Uterus (tissue), 4 donors: ENCODE results near the gene CIAO1. TPM values are rescaled to one million over a fixed set of nuclear protein-coding genes. Genes with fewer than 3 reads are reported as not detected.

Source experiments
- DNase-seq, 2 donors: peaks; one replicate each; pipeline ENCODE4 v3.0.0-alpha.2; 2019 to 2020
- H3K27ac ChIP-seq, 2 donors: fragments of 200-600 bp; sonication (generic); 1 replicate in 1 of 2; 2 replicates in 1 of 2; pipeline ENCODE4 v1.5.1; 2016 to 2018
- H3K27me3 ChIP-seq, 2 donors: fragments of 200-600 bp; sonication (generic); one replicate each; pipeline ENCODE4 v1.5.1; 2018 to 2019; ENCODE audit warnings: control low read depth in 1 of 2
- H3K36me3 ChIP-seq, 2 donors: fragments of 200-600 bp; sonication (generic); one replicate each; pipeline ENCODE4 v1.5.1; 2019; ENCODE audit warnings: control low read depth in 1 of 2
- H3K4me1 ChIP-seq, 2 donors: fragments of 200-600 bp; sonication (generic); one replicate each; pipeline ENCODE4 v1.5.1; 2018 to 2019; ENCODE audit warnings: control low read depth in 1 of 2
- H3K4me3 ChIP-seq, 2 donors: fragments of 200-600 bp; sonication (generic); 1 replicate in 1 of 2; 2 replicates in 1 of 2; pipeline ENCODE4 v1.5.1; 2018 to 2019; ENCODE audit warnings: mild to moderate bottlenecking in 1 of 2
- H3K9me3 ChIP-seq, 2 donors: fragments of 200-600 bp; sonication (generic); one replicate each; pipeline ENCODE4 v1.5.1; 2019; ENCODE audit warnings: control low read depth in 1 of 2
- POLR2A ChIP-seq, 2 donors: fragments of 450-650 bp; IDR thresholded peaks; one replicate each; pipeline ENCODE4 v1.6.1; 2016; ENCODE audit warnings: antibody characterized with exemption in 2 of 2, mild to moderate bottlenecking in 1 of 2, moderate library complexity in 1 of 2
- intact Hi-C: fragments of 100-400 bp; cut with DNase I; formaldehyde crosslinking; loops from one replicate; pipeline ENCODE4 v1.15.1; 2023; ENCODE audit warnings: low total_unique reads
- total RNA-seq, 4 donors: library from RNA; depleted of rRNA in 3 of 4; stranded (reverse); fragments of >200 nt in 3 of 4; gene quantifications; one replicate each; pipeline versions ENCODE4 v1.1.0 to v1.2.4, GENCODE V29; 2014 to 2023
- TF ChIP-seq, protein P1 (sequence below), 4 experiments: fragments of 200-600 bp in 2 of 4; fragments of 450-650 bp in 2 of 4; sonication (generic) in 2 of 4; IDR thresholded peaks; one replicate each; pipeline ENCODE4 v1.5.1; 2016 to 2019; ENCODE audit warnings: antibody characterized with exemption in 4 of 4, mild to moderate bottlenecking in 2 of 4, moderate library complexity in 1 of 4
- donor health status: DM: yes; HTN: yes; CAD: no.

CIAO1 gene
- total RNA-seq, 4 donors from 2014 or later = 60.1 to 113 (median 89.3) TPM

DNA sequence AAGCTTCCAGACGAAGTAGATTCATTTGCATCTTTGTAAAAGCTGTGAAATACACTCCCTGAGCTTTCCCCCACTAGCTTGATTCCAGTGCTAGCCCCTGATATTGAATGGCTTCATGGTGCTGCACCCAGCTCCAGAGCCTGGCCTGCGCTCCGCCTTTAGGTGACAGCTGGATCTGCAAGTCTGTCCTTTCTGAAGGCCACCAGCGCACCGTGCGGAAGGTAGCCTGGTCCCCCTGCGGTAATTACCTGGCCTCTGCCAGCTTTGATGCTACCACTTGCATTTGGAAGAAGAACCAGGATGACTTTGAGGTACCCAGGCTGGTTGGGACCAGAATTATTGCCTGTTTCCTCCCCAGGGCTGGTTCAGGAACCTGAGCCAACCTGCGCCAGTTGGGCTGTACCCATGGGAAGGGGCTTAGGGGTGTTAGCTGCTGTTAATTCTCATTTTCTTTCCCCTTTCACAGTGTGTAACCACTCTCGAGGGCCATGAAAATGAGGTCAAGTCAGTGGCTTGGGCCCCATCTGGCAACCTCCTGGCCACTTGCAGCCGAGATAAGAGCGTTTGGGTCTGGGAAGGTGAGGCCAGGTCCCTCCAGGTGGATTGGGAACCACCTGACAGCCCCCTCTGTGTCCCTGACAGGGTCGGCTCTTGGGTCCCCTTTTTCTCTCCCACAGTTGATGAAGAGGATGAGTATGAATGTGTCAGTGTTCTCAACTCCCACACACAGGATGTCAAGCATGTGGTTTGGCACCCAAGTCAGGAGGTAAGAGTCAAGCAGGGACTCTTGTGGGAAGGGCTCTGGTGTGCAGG, 1.3 kb downstream of the CIAO1 start:
- no peak for TF ChIP-seq POLR2A (IDR thresholded peaks at IDR 0.05)
- TF ChIP-seq, protein P1, sequence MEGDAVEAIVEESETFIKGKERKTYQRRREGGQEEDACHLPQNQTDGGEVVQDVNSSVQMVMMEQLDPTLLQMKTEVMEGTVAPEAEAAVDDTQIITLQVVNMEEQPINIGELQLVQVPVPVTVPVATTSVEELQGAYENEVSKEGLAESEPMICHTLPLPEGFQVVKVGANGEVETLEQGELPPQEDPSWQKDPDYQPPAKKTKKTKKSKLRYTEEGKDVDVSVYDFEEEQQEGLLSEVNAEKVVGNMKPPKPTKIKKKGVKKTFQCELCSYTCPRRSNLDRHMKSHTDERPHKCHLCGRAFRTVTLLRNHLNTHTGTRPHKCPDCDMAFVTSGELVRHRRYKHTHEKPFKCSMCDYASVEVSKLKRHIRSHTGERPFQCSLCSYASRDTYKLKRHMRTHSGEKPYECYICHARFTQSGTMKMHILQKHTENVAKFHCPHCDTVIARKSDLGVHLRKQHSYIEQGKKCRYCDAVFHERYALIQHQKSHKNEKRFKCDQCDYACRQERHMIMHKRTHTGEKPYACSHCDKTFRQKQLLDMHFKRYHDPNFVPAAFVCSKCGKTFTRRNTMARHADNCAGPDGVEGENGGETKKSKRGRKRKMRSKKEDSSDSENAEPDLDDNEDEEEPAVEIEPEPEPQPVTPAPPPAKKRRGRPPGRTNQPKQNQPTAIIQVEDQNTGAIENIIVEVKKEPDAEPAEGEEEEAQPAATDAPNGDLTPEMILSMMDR (IDR thresholded peaks at IDR 0.05) = no peak
- intact Hi-C loops = no loop called here
- Histone ChIP-seq H3K36me3 (peaks cover 0 to 3% of the 10 kb centered on the region in 2 donors), H3K4me1 (peaks cover 6 to 13% of the 10 kb centered on the region in 2 donors), H3K27ac (no peak overlapping the region), H3K9me3 (no peaks in the 10 kb centered on the region), H3K27me3 (no peaks in the 10 kb centered on the region), H3K4me3 (peak overlapping the region in 1 of 2 donors; percentile 99)
- no peak for DNase-seq

DNA sequence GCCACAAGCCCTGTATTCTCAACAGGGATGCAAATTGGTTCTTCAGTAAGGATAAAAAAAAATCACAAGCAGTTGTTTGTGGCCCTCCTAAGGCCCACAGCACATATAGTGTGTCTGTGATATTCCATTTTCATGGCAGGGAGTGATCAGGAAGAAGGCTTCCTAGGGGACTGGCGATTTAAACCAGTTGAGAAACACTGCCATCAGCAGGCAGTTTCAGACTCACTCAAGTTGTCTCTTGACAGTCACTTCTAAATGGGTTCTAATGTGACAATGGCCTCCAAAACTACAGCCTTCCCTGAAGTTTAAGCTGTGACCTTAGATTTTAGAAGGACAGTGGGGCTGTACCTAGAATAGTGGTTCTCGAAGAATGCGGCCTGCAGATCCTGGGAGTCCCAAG, 6.0 kb downstream of the CIAO1 start:
- H3K4me3 ChIP-seq = no peak overlapping the region
- DNase-seq = no peak
- no peaks in the 10 kb centered on the region for H3K9me3 ChIP-seq
- H3K27me3 ChIP-seq = no peaks in the 10 kb centered on the region
- H3K4me1 ChIP-seq = no peaks in the 10 kb centered on the region
- intact Hi-C loops = no loop called here
- no peak overlapping the region for H3K27ac ChIP-seq
- TF ChIP-seq, protein P1 (IDR thresholded peaks at IDR 0.05) = no peak
- TF ChIP-seq POLR2A (IDR thresholded peaks at IDR 0.05) = no peak
- peaks cover 0 to 3% of the 10 kb centered on the region in 2 donors for H3K36me3 ChIP-seq

DNA sequence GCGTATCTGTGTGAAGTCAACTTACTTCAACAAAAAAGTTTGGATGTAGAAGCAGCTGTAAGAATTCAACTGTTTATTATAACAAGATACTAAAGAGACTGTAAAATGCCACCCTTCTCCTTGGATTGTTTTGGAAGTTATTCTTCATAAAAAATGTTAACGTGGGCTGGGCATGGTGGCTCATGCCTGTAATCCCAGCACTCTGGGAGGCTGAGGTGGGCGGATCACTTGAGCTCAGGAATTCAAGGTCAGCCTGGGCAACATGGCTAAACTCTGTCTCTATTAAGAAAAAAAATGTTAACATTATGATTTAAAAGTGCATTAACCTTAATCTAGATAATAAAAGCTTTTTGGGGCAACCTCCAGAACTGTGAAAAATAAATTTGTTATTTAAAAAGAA, 7.7 kb downstream of the CIAO1 start:
- DNase-seq = no peak
- Histone ChIP-seq H3K4me3 (no peak overlapping the region), H3K27ac (no peak overlapping the region), H3K9me3 (no peaks in the 10 kb centered on the region), H3K27me3 (no peaks in the 10 kb centered on the region), H3K36me3 (peaks cover 0 to 3% of the 10 kb centered on the region in 2 donors), H3K4me1 (no peaks in the 10 kb centered on the region)
- intact Hi-C loops = no loop called here
- TF ChIP-seq POLR2A (IDR thresholded peaks at IDR 0.05) = no peak
- TF ChIP-seq, protein P1 (IDR thresholded peaks at IDR 0.05) = no peak

DNA sequence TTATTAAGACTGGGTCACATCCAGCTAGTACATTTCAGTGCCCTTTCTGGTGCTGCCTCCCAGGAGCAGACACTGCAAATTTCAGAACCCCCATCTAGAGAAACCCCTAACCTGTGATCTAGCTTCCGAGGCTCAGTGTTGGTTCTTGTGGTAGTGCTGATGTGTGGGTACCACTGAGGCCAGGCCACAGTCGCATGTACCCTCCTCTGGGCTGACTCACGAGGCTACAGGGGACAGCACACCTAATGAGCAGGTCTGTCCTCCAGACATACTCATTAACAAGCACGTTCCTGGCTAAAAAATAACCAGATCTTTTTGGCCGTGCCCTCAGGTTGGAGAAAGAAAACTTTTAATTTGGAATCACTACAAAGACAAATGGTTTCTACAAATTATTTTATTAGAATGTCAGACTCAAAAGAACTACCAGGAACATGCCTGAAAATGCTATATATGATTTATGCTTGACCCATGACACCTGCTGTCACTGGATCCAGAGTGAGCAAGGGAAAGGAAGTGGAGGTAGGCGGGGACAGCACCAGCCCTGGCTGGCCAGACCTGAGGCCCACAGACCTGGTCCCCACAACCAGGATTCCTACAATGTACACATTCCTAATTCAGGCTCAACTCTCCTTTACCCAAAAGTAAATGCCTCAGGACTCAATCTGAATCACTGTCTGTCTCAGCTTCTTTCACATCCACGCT, 8.5 kb downstream of the CIAO1 start:
- Histone ChIP-seq H3K4me1 (no peaks in the 10 kb centered on the region), H3K4me3 (no peak overlapping the region), H3K27ac (no peak overlapping the region), H3K9me3 (no peaks in the 10 kb centered on the region), H3K36me3 (peaks cover 0 to 3% of the 10 kb centered on the region in 2 donors), H3K27me3 (no peaks in the 10 kb centered on the region)
- intact Hi-C loops = no loop called here
- DNase-seq = no peak
- TF ChIP-seq POLR2A (IDR thresholded peaks at IDR 0.05) = no peak
- TF ChIP-seq, protein P1 (IDR thresholded peaks at IDR 0.05) = no peak
